Umbilical cord (tissue), 2 donors: ENCODE data around the gene UBTD1. TPM values are rescaled to one million over a fixed set of nuclear protein-coding genes. Genes with fewer than 3 reads are reported as not detected.

Experiments
- DNase-seq: peaks from one replicate; pipeline ENCODE4 v3.0.0-alpha.2; 2015; ENCODE audit warnings: low spot score
- total RNA-seq: library from RNA; depleted of rRNA; stranded (reverse); fragments of >200 nt; gene quantifications from one replicate; pipeline ENCODE4 v1.2.3, GENCODE V29; 2014; ENCODE audit warnings: low replicate concordance; ENCODE audit not compliant: insufficient read depth

Gene UBTD1
- total RNA-seq, 1 donor from 2014 or later, result 16.9 TPM

DNA sequence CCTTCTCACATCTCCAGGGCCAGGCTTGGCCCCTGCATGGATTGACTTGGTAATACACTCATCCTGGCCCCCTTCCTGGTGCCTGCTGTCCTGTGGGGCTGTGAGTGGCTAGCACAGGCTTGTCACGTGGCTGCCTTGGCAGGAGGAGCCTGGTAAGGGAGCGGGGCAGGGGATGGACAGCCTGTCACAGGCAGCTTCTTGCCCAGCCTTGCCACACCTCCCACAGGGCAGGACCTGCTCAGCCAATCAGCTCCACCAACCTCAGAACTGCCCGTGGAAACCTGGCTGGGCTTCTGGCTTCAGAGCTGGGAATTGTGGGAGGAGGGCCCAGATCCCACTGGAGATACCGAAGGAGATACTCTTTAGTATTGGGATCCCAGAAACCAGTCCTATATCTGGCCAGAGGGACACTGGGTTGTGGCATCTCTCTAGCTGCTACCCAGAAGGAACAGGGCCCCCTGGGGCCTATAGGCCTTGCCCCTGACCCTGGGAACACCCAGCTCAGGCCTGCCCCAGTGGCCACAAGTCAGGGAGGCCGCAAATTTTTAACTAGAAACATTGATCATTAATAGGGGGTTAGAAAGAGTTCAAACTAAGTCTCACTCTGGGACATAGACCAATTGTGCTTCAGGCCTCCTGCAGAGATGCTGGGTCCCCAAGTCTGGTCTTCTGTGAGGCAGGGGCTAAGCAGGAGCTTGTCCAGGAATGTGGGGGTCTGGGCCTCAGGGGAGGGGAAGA is 85.5 kb downstream of the UBTD1 start, which contains the start of gene HOGA1:
HOGA1 (plus strand) TSS at position 330 of the 738 bp plus-strand sequence; CDS start at position 645, 315 bp downstream.
- DNase-seq, result peak; percentile 84

DNA sequence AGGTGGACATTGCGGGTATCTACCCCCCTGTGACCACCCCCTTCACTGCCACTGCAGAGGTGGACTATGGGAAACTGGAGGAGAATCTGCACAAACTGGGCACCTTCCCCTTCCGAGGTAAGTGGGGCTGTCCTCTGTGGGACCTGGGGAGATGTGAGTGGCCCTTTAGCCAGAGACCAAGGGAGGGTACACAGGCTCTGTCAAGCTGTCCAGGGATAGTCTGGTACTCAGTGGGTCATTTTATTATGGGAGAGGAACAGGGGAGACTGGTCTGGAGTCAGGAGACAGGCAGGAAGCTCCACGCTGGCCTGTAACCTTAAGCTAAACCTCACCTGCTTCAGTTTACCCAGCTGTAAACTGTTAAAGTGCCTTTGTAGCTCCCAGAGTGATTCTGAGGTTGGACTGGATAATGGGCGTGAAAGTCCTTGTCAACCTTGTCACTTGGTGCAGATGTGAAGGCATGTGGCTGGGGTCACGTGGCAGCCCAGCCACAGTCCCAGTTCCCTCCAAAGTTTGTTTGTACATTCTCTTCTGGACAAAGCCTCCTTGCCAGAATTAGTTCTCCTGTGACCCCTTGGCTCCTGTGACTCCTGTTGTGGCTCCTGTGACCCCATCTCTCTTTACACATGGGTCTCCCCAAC is 86.2 kb downstream of the UBTD1 start:
- no peak for DNase-seq

DNA sequence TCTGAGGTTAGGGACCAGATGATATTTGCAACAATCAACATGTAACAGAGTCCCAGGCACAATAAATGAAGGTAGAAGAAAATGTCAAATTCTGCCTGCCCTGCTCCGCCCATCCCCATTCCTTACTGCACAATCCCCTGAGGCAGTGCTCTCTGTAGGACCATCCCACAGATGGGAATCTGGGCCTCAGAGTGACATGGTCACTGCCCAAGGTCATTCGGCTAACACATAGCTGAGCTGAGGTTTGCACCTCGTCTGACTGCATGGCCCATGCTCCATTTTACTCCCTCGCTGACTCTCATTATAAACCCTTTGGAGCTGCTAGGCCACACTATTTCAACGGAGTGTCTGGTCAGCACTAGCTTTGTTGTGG is 86.7 kb downstream of the UBTD1 start:
- DNase-seq, result no peak

DNA sequence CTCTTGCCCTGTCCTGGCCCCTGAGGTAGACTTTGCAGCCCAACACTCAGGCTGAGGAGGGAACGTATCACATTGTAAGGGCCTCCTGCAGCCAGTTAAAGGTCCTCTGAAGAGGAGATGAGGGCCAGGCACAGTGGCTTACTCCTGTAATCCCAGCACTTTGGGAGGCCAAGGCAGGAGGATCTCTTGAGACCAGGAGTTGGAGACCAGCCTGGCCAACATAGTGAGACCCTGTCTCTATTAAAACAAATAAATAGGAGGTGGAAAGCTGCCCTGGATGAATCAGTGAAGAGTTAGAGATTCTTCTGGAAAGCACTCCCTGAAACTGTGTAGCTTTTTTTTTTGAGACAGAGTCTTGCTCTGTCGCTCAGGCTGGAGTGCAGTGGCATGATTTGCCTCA is 88.5 kb downstream of the UBTD1 start:
- no peak for DNase-seq

DNA sequence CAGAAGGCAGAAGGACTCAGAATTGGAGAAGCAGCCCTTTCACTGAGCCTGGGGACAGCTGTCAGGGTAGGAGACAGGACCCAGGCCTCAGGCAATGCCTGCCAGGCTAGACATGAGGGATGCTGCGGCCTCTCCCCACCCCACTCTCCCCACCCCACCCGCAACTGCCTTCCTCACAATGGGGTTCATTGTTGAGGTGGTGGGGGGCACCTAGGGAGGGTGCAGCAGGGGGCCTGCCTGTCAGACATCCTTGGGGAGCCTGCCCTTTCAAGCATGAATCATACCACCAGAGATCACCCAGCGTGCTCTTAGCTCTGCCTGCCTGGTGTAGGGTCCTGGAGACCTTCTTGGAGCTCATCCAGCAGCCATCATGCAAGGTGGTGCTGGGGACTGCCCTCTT is 90.8 kb downstream of the UBTD1 start, which contains the start of gene C10orf62:
C10orf62 (plus strand) TSS at position 243 of the 400 bp plus-strand sequence. CDS start 177 bp downstream, outside the sequence.
- no peak for DNase-seq

DNA sequence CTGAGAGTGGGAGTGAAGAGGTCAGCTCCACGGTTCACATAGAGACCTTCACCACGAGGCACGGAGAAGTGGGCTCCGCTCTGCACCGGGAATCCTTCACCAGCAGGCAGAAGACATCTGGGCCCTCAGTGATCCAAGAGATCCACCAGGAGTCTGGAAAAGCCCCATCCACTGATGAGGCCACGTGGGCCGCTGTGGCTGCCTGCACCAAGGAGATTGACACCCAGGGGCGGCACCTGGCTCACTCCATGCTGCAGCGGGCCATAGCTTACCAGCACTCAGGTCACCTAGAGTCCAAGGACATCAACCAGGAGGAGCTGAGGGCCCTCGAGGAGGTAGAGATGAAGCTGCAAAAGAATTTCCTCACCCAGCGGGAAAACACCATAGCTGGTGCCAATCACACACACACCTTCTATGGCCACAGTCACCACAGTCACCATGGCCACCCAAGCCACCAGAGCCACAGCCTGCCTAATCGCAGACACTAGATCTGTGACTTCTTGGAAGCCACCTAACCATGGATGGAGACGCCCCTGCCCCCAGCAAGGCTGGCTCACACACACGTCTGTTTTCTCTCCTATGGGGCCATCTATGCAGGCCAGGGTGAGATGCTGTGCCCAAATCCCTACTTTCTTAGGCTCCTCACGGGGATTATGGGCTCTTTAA is 91.5 kb downstream of the UBTD1 start:
- no peak for DNase-seq

DNA sequence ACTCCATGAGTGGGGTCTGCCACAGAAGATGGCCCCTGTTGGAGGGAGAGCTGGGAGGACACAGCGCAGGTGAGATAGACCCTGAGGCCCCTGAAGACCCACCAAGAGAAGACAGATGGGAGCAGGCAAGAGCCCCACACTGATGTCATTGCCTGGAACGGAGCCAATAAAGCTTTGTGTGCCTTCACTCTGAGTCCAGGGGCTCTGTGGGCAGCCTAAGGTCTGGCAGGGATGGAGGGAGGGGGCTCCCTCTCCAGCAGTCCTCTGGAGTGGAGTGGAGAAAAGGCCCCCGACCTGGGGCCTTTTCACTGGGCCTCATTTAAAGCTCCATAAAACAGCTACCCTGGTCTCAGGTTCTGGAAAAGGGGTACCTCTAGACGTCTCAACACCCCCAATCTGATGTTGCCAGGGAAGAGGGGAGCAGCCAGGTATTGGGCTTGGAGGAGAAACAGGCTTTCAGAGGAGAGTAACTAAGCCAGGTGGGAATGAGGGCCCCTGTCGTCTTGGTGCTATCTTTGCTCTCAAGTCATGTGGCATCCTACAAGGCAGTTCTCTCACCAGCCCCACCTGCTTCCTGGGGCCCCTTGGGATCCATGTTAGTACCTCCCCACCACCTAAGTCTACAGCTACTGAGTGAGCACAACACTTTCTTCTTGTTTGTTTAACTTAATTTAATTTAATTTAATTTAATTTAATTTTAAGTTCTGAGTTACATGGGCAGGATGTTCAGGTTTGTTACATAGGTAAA is 92.2 kb downstream of the UBTD1 start:
- DNase-seq, result no peak

DNA sequence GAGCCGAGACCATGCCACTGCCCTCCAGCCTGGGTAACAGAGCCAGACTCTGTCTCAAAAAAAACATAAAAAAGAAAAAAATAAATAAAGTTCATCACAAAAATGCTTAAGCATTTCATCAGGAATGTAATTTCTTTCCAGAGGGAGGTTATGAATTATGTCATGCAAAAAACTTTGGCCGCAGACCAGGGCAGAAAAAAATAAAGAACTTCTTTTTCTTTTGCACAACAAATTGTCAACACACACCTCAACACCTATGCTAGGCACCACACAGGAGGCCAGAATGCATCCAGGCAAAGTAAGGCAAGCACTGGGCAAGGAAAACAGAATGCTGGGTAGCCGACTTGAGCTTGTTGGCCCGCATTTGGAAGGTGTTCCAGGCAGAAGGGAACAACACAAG is 94.7 kb downstream of the UBTD1 start:
- peak; percentile 70 for DNase-seq

DNA sequence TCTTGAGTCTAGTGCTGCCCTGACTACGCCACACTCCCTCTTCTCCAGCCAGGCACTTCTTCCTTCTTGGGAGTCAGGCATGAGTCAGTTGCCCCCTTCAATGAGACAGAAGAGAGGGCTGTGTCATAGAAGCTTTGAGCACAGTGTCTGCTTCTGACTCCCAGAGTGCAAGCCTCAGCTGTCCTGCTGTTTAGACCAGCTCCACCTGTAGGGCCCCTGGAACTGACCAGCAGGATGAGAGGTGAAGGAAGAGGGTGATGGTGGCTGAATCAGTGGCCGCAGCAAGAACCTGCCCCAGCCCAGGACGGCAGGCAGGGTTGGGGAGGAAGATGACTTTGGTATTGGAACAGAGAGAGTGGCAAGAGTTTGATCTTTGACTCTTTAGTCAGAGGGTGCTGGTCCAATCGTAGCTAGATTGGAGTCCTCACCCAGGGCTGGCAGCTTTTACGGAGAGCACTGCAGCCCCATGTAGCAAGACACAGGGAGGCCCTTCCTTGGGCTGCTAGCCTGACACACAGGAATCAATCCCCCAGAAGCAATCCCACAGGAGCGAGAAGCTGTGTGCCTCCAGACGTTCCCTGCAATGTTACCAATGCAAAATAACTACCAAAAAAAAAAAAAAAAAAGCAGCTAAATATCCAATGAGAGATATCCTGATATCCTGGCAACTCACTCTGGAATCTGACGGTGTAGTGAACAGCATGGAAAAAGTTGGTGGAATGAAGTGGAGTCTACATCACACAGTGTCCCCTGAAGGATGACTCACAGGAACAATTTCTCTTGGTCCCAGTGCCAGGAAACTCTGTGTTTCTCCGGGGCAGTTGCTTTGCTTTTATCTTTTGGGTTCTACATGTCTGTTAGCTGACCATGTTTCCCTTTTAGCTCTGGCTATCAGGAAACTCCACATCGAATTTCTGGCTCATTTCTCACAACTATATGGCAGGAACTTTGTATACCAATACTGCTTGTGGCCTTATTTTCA is 97.7 kb downstream of the UBTD1 start:
- peak; percentile 80 for DNase-seq

DNA sequence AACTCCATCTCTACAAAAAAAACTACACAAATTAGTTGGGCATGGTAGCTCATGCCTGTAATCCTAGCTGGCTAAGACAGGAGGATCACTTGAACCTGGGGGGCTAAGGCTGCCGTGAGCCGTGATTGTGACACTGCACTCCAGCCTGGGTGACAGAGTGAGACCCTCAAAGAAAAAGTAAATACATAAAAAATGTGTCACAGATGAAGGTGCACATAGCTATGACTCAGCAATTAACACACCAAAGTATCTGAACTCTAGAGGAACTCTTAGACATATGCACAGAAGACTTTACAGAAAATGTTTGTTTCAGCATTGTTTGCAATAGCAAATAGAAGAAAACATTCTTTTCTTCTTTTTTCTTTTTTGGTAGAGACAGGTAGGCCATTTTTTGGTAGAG is 99.1 kb downstream of the UBTD1 start:
- no peak for DNase-seq

DNA sequence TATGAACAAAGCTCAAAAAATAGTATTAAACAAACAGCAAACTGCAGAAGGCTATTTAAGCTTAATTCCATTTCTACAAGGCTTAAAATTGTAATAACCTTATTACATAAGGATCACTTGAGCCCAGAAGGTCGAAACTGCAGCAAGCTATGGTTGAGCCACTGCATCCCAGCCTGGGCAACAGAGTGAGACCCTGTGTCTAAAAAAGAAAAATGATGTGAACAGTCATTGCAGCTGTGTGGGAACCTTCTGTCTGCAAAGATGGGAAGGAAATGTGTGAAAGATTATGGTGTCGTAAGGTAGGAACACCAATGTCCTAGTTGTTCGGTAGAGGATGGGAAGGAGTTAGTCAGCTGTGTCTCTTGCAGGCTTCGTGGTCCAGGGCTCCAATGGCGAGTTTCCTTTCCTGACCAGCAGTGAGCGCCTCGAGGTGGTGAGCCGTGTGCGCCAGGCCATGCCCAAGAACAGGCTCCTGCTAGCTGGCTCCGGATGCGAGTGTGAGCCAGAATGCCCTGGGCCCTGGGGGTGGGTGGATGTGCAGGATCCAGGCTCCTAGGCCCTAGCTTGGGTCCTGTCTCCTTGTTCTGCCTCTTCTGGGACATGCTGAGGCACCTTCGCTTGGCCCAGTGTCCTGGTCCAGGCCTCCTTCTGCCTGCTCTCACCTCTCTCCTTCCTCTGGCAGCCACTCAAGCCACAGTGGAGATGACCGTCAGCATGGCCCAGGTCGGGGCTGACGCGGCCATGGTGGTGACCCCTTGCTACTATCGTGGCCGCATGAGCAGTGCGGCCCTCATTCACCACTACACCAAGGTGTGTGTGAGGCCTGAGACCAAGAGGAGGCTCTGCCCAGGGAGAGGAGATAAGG is 99.9 kb downstream of the UBTD1 start:
- no peak for DNase-seq

DNA sequence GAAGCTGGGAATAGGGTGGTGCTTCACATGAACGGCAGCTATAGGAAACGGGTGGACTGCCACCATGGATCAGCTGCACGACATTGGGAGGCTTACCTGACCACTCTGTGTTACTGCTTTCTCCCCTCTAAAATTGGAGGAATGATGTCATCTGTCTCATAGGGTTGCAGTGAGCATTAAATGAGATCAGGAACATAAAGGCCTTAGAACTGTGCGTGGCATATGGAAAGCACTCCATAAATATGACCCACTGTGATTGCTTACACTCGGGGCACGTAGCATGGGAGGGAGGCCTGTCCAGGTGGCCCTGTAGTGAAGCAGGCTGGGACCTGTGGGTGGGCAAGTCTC is 100.5 kb downstream of the UBTD1 start:
- DNase-seq, result no peak

DNA sequence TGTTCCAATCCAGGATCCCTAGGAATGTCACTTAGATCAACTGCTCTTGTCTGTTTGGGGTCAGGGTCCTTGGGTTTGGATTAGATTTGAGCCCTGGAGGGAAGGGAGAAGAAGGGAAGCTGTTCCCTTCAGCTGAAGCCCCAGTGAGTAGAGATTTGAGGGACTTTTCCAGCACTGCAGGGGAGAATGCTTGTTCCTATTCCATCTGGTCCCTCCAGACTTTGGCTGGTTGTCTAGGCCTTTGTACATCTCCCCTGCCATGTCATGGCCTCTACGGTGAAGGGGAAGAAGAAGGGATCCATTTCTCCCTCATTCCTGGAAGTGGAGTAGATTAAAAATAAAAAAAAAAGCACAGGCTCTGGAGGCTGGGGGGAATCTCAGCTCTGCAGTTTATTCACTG is 101.9 kb downstream of the UBTD1 start:
- DNase-seq, result no peak

DNA sequence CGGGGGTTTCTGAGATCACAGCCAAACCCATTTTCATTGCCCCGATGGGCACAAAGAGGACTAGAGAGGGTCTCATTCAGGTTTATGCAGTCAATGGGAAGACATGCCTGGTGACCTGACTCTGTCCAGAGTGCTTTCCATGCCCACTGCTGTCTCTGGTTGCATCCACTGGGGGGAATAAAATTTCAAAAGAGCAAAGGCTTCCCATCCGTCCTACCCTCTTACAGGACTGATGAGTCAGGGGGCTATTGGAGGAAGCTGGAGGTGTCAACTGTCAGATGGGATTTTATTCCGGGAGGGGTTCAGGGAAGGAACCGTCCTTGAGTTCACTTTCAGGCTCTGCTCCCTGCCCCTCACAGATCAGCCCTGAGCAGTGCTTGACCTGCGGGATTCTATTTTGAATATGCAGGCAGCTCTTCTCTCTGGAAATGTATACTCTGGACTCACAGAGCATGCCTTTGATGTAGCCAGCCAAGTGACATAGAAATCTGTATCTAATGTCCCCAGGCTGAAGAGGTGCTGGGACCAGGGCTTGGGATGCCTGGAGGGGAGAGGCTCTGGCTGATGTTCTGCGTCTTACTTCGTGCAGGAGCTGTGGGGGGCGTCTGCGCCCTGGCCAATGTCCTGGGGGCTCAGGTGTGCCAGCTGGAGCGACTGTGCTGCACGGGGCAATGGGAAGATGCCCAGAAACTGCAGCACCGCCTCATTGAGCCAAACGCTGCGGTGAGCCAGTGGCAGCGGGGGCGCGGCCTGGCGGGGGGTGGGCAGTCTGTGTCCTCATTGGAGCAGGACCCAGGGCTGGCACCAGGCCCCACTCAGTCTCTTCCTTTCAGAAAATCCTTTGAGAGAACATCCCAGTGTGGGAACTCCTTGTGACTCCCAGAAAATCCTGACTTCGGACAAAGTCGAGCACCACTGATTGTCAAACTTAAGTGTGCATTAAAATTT is 102.8 kb downstream of the UBTD1 start:
- DNase-seq, result no peak

DNA sequence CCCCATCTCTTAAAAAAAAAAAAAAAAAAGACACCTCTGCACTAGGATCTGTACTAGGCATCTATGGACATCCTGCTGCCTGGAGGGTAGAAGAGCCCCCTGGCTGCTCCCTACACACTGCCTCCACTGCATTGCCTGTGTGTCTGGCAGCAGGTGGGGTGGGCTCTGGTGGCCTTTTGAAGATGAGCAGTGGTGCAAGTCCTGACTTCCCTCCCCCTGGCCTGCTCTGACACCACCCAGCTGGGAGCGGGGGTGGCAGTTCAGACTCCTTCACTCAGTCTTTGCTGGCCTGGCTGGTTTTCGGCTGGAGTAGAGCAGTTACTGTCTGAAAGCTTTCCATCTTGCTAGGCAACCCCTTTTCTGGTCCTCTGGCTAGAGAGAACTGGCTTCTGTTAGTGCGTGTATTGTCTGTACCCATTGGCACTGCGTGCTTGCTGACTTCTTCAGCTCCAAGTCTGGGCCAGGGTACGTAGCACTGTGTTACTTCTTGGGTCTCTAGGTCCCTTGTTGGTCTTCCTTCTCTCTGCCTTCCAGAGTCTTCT is 108.4 kb downstream of the UBTD1 start:
- no peak for DNase-seq

DNA sequence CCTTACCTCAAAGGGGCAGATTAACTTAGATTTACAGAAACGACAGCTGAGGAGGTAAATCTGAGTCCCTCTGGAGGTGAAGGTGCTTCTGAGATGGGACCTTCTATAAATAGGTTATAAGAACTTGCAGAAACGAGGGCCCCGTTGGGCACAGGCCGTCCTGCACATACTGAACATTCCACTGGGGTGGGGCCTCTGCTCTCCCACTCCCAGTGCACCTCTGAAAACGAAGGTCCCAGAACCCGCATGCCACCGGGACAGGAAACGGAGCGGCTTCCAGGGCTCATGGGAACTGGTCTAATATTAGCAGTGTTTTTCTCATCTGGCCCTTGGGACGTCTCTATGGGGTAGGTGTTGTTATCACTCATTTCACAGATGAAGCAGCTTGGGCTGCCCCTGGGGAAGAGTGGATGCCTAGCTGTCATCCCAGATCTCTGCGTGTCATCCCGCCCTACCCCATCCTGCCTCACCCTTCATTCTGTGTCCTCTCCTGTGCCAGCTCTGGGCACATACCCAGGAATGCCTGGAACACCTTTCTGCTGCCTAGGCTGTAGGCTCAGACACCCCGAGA is 110.4 kb downstream of the UBTD1 start:
- no peak for DNase-seq

DNA sequence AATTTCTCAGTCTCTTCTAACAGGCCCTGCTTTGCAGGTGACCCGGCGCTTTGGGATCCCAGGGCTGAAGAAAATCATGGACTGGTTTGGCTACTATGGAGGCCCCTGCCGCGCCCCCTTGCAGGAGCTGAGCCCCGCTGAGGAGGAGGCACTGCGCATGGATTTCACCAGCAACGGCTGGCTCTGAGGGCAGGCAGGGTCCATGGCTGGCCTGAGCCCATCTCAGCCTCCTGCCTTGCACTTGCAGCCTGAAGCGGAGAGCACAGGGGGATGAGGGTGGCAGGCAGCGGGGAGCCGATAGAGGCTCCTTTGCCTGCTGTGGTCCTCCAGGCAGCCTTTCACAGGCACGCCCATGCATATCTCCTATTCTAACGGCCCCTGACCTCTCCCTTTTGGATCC is 112.7 kb downstream of the UBTD1 start:
- DNase-seq, result no peak

DNA sequence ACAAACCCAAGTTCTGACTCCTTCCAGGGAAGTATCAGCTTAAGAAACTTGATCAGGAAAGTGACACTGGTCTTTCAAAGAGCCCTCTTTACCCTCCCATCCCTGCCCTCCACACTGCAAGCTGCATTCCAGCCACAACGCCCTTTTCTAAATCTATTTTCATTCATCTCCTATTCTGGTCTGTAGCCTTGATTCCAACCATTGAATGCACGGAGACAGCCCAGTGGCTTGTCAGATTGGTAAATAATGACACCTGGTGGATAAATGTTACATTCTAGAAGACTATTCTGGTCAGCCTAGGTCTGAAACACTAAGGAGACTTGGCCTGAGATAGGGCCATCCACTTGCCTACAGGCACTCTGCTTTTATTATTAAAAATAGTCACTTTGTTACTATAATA is 113.7 kb downstream of the UBTD1 start:
- peak; percentile 65 for DNase-seq
